SK-N-SH (cell line): Measurements from ENCODE around the gene C16orf78.

Experiments
- CTCF ChIP-seq: fragments of 200-600 bp; sonication (generic); IDR thresholded peaks from 2 replicates; pipeline ENCODE4 v1.6.1; 2017; ENCODE audit warnings: antibody characterized with exemption, mild to moderate bottlenecking, moderate library complexity
- YY1 ChIP-seq: IDR thresholded peaks from 2 replicates; pipeline ENCODE4 v1.4.0; 2012; ENCODE audit warnings: low read depth, mild to moderate bottlenecking

GRCh38 chr16:49395021-49395420, 21.4 kb downstream of the C16orf78 start:
- no peak for TF ChIP-seq CTCF
- no peak for TF ChIP-seq YY1
